ENCODE data around the gene GHR.

Gene GHR

DNA sequence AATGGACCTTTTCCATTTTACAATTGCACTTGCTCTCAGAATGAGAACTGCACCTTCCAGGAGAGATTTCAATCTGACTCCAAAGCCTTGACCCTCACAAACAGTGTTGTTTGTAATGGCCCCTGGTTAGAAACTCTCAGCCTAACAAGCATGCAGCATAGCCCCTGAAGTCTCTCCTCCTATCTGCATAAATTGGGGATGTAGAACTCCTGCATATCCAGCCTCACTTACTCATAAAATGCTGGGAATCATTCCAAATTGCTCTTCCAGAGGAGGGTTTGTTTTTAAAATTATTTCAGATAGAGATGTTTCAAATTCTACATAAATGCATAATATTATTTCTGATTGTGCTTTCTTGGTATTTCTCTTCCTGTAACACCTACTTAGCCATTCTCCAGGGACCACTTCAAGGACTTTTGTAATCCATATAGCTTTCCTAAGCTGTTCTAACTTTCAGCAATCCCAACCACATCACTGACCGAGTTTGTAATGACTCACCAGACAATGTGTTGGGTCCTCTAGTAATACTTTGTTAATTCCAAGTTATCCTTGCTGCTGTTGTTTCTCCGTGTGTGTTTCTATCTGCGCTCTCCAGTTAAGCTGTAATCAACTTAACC, 189.6 kb downstream of the GHR start:
- no peak for DNase-seq

DNA sequence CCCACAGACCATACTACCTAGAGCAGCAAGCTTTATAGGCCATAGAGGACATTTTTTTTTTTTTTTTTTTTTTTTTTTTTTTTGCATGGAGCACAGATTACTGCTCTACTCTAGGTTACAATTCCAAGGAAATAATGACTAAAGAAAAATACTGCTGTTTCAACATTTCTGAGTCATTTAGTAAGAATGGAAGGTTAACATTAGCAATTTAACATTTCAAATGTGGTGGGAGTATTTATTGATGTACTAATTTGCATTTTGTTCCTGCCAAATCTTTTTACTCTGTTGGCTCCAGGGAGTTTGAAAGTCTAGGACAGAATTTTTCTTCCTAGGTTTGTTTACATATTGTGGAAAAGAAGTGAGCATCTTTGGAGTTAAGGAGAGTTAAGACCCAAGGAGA, 191.3 kb downstream of the GHR start:
- DNase-seq, result no peak

- DNase-seq, result no peak
Measured at GRCh38 chr5:42620579-42621216, 197.5 kb downstream of the GHR start.

GRCh38 chr5:42621242-42621641, 198.0 kb downstream of the GHR start:
- DNase-seq, result no peak

DNA sequence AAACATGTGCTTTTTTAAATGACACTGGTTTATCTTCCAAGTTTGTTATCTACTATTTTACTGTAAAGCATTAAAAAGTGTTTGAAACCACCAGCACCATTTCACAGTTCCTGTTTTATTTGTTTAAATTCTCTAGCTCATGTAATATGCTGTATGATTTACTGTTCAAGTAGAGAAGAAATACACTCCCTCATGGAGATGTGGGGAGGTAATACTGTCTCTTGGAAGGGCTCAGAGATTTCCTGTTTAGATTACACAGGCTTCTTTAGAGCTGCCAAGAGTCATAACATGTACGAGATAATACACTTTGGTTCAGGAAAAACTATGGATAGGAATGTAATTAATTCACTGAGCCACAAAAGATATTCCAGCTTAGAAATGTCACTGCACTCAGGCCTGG, 198.4 kb downstream of the GHR start:
- no peak for DNase-seq

DNA sequence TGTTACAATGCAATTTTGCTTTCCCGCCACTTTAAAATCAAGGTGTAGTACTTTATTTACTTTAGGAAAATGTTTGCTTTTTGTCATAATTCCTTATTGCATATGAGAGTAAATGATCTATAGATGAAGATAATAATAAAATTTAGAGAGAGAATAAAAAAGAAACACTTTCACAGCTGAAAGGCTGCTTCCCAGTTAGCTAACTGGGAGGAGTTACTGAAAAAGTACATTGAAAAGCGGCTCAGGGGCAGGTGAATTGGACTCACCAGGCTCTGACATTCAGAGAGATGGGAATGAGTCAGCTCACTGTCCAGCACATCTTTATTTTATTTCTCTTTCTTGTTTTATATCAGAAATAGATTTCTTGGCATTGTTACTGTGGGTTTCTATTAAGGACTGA, 201.7 kb downstream of the GHR start:
- no peak for DNase-seq

DNA sequence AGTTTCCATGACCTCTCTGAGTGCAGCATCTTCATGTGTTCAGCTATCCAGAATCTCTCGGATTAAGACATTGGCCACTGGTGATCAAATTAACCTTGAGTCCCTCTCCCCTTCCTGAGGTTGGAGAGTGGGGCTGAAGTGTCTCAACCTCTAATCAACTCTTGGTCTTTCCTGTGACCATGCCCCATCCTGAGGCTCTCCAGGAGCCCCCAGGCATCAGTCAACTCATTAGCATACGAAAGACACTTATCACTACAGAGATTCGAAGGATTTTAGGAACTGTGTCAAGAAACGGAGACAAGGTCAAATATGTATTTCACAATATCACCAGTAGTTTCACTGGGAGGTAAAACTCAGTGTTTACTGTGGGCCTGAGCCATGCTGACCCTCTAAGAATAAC, 203.2 kb downstream of the GHR start:
- no peak for DNase-seq

- no peak for DNase-seq
Measured at GRCh38 chr5:42628821-42629220, 205.6 kb downstream of the GHR start.

- DNase-seq, result no peak
Measured at GRCh38 chr5:42629284-42629683, 206.0 kb downstream of the GHR start.

DNA sequence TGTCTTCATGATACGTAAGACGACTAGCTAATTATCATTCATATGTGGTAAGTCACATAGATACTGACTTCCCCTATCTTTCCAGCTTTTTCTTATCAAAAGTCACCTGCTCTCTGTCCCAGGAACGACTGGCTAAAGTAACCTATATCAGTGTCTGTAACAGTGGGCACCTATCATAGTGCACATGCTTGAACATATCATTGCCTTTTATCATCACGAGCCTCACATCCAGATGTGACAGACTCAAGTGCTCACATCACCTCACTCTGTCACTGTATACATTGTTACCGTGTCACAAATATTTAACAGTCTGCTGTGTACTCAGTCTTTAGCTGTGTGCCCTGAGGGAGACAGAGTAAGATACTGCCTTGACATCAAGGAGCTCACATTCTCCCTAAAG, 208.0 kb downstream of the GHR start:
- no peak for DNase-seq

DNA sequence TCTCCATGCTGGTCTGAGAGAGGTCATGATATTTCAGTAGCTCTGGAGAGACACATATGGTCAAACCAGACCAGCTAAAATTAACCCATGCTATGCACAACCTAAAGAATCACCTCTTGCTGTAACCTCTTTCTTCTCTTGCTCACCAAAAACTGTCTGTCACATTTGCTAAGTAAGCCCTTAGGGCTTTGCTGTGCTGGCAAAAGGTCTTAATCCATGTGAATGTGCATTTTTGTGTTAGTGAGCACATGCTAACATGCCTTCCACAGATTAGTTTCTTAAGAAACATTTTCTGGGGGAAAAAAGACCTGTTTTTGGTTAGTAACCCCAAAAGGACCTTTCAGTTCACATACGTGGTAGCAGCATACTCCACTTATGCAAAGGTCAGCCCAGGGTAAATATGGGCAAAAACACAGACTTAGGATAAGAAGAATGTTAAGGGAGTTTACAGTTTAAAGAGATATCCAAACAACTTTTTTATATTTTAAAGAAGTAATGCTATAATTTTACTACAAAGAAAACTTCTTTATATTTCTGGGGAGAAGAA, 209.2 kb downstream of the GHR start:
- no peak for DNase-seq

GRCh38 chr5:42634575-42634974, 211.3 kb downstream of the GHR start:
- DNase-seq, result no peak

DNA sequence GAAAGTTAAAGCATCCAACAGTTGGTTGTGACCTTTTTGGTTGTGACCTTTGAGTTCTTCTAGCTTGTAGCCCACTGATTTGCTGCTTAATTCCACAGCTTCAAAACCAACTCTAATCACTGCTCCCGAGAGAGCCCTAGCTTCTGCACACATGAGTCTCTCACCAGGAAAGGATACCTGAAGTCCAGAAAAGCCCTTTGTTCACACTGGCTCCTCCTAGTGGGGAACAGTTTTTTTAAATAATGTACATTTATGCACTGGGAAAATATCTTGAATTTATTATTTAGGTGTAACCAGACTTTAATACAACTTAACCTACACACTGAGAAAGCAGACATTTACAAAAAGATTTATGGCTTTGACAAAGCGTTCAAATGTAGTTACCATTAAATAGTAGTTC, 213.2 kb downstream of the GHR start:
- no peak for DNase-seq

DNA sequence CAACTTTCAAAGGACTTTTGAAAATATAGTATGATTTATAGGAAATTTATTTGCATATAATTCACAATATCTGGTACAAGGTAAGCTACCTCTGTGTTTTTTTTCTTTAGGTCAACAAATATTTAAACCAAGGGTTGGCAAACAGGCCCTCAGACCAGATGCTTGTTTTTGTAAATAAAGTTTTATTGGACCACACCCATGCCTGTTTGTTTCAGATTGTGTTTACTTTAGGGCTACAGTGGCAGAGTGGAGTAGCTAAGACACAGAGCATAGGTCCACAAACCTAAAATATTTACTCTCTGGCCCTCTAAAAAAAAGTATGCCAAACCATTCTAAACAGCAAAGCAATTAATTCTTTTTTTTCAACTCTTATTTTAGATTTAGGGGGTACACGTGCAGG, 213.7 kb downstream of the GHR start:
- DNase-seq, result no peak

DNA sequence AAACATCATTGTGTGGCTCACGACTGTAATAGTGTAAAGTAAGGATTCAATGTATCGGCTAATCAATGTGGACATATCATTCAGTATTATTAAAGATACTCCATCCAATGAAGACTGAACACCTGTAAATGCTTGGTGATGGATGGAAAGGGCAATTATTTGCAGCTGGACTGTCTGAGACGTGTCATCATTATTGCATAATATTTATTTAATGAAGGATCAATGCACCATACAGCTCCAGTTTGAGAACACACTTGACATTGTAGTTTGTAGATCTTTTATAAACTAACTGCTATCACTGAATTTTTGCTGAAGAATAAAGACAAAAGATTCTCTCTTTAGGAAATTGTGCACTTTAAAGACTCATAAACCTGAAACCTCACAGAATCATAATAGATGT, 215.7 kb downstream of the GHR start:
- DNase-seq, result no peak

DNA sequence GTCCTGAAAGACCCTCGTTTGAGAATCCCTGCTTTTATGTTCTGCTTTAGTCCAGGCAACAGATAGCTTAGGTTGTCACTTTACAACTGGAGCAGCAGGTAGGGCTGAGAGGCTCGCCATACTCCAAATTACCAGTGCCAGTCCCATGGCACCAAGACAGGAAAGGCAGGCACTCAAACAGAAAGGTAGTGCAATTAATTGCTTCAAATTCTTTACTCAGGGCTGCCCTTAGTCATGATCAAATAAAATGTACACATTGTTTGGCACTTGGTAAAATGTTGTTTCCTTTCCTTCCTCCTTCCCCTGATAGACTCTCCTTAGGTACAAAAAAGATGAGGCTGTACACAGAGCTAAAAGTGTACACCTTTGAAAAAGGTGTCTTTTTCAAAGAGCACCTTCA, 217.6 kb downstream of the GHR start:
- no peak for DNase-seq

DNA sequence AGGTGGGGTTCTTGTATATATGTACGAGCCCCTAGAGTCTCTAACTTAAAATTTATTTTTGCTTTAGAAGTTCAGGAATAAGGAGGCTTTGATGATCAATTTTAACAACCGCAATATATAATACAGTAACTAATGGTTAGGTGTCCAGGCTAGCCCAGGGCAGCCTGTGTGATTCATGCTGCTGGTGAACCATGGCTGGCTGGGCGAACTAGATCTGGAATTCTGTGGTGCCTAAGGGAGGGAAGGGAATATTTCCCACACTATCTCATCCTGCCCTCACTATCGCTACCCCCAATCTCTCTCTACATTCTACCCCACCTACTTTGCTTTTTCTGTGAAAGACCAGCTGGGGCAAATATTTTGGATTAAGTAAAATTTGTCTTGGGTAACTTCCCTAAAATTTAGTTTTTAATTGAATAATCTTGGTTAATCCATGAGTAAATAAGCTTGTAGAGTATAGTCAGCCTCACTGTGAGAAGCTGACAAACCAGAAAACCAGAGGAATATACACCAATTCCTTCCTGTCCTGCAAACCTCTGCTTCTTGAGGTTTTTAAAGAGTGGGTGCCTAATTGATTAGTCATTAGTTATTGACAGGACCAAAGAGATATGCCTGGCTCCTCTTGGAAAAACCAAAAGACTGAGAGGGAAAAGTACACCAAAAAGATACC, 218.2 kb downstream of the GHR start:
- no peak for DNase-seq

GRCh38 chr5:42642006-42642405, 218.8 kb downstream of the GHR start:
- DNase-seq, result no peak

GRCh38 chr5:42643360-42643759, 220.1 kb downstream of the GHR start:
- no peak for DNase-seq

GRCh38 chr5:42645138-42645537, 221.9 kb downstream of the GHR start:
- no peak for DNase-seq

DNA sequence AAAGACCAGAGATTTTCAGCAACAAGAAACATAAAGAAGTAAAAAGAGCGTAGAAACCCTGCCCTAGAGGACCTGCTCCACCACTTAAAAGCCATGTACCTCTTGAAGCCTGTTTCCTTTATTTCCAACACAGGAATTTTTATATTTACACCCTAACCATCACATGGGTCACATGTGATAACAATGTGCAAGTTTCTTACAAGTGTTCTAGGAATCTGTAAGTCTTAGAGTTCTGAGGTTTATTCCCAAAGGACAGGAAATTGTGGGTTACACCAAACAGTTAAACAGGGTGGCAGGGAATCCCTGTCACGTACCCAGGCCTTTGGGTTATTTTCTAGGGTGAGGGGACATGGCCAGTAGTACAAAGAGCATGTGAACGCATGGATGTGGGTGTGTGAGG, 224.8 kb downstream of the GHR start:
- no peak for DNase-seq

DNA sequence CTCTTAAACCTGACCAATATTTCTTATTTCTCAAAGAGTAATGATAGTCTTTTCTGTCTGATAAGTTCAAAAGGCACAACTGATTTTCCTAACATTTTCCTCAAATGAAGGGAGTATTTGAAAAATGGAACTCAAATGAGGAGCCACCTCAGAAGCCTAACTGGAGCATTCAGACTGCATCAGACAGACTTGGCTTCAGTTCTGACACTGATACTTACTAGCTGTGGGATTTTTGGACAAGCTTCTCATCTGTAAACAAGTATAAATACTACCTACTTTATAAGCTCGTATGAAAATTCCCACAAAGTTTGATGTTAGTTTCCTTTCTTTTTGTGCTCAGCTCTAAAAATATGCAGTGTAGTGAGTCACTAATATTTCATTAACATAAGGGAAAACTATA, 225.7 kb downstream of the GHR start:
- DNase-seq, result no peak

DNA sequence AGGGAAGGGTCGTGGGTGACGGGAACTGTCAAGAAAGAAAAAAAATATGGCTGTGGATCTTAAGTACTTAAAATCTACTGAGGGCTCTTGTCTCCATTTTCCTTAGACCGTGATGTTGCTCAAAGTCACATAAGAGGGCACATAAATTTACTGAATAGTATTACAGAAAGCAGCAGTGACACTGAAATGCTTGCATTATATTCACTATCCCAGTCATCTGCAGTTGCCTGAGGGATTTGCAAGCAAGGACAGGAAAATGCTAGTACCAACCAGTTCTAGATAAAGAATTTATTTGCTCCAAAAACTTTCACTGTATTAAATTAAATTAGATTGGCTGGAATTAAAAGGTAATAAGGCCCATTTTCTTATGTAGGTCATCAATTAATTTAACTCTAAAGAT, 226.8 kb downstream of the GHR start:
- DNase-seq, result no peak

DNA sequence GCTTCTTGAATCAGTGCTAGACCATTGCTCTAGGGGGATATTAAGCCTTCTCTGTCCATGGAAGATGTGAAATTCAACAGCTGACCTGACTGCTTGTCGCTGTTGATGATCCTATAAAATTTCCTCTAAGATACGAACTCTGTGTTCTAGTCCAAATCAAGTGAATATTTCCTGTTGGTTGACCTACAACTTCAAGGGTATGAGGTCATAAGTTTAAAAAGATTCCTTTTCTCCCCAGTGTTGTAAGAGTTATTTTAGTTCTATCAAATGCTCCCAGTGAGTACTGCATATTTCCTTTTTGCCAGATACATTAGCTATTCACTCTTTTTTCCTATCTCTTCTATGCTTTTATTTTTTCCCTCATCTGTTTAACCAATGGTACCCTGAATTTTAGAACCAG, 230.5 kb downstream of the GHR start:
- no peak for DNase-seq

DNA sequence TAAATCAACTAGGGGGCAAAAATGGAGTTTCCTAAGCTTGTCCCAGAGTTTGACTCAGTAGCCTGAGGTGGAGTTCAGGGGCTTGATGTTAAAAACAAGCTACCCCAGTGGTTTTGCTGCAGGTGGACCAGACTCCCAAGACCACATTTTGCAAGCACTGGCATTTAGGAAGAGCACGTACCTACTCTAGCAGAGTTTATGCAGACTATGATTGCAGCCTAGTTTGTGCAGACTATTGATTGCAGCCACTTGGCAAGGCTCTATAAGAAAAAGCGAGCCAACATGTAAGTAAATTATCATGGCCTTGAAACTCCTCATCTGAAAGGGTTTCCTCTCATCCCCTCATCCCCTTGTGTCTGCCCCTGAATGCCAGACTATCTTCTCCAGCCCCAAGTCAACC, 231.4 kb downstream of the GHR start:
- no peak for DNase-seq

Data from NCI-H1105 (cell line).